Ovary (tissue), 9 donors: ENCODE data around the gene ARHGAP33. TPM values are rescaled to one million over a fixed set of nuclear protein-coding genes. Genes with fewer than 3 reads are reported as not detected.
"Not testable (repeated sequence)": the region's sequence is repeated elsewhere in the genome, so short reads cannot be mapped to it uniquely, and the experiment has no call there.

ENCODE experiments used
- DNase-seq, 5 donors: peaks; one replicate each; pipeline ENCODE4 v3.0.0-alpha.2; 2019 to 2020
- H3K27ac ChIP-seq, 2 donors: fragments of 200-600 bp; one replicate each; pipeline versions ENCODE4 v1.5.1 to v1.8.0; 2019 to 2022
- H3K27me3 ChIP-seq: fragments of 200-600 bp; one replicate; pipeline ENCODE4 v1.8.0; 2022
- H3K36me3 ChIP-seq: fragments of 200-600 bp; sonication (generic); one replicate; pipeline ENCODE4 v1.5.1; 2019
- H3K4me1 ChIP-seq: one replicate; pipeline ENCODE4 v1.8.1; 2013; ENCODE audit warnings: mild to moderate bottlenecking, moderate library complexity; ENCODE audit not compliant: insufficient read depth
- H3K4me3 ChIP-seq: fragments of 200-600 bp; sonication (generic); one replicate; pipeline ENCODE4 v1.5.1; 2017
- H3K9me3 ChIP-seq, 2 donors: fragments of 200-600 bp in 1 of 2; sonication (generic) in 1 of 2; one replicate each; pipeline versions ENCODE4 v1.5.1 to v1.8.1; 2013 to 2019; ENCODE audit warnings: mild to moderate bottlenecking in 1 of 2, moderate library complexity in 1 of 2
- CTCF ChIP-seq, 3 donors: fragments of 450-650 bp in 2 of 3; fragments of 200-600 bp in 1 of 3; IDR thresholded peaks; one replicate each; pipeline versions ENCODE4 v1.5.1 to v1.8.0; 2016 to 2022; ENCODE audit warnings: antibody characterized with exemption in 3 of 3, mild to moderate bottlenecking in 1 of 3
- EP300 ChIP-seq: sonication (generic); formaldehyde crosslinking; IDR thresholded peaks from one replicate; pipeline ENCODE4 v1.6.1; 2017; ENCODE audit warnings: antibody characterized with exemption
- POLR2A ChIP-seq: fragments of 450-650 bp; IDR thresholded peaks from one replicate; pipeline ENCODE4 v1.6.1; 2017; ENCODE audit warnings: antibody characterized with exemption, mild to moderate bottlenecking, moderate library complexity
- WGBS, 3 donors: extraction: QIAGEN DNeasy Blood & Tissue Kit in 1 of 3; methylation state at CpG; one replicate each; pipeline versions ENCODE4 v1.1.5 to v1.1.7; 2013 to 2017; 5-methylcytosine and 5-hydroxymethylcytosine counted together
- intact Hi-C, 4 donors: fragments of 100-400 bp; cut with DNase I; formaldehyde crosslinking; loops; one replicate each; pipeline versions ENCODE4 v1.11.0 to v1.15.1; 2022 to 2023
- polyA plus RNA-seq, 2 donors: library from polyadenylated mRNA; stranded (reverse); fragments of 200-250 nt in 1 of 2; fragments of 350-450 nt in 1 of 2; fragmentation: Illumina TruSeq in 1 of 2; extraction: RNeasy Lipid Tissue Mini Kit (QIAGEN cat#74804) in 1 of 2; gene quantifications; one replicate each; pipeline ENCODE4 v1.2.3, GENCODE V29; 2013 to 2014
- total RNA-seq, 7 donors: library from RNA; depleted of rRNA in 2 of 7; stranded (reverse); fragments of >200 nt in 2 of 7; fragmentation: NEBNext Ultra II Directional in 3 of 7; extraction: Animal tissue kit (Norgen Biotek cat#: 25700) in 3 of 7; gene quantifications; one replicate each; pipeline versions ENCODE4 v1.1.0 to v1.2.4, GENCODE V29; 2016 to 2023
- donor health status: DM: no; HTN: no; CAD: no; lungs with moderate emphysema.
- donor health status: DM: no; HTN: no; CAD: no.
- donor health status: Bipolar disorder and iron deficiency.
- donor health status: DM: yes; HTN: yes; CAD: no.
- donor health status: DM: no; HTN: no; CAD: no.
- donor health status: DM: yes; HTN: yes; CAD: no.

ARHGAP33 gene
- total and polyA plus RNA-seq, 9 donors = 0.95 to 52.7 (median 32.7) TPM

- Histone ChIP-seq H3K36me3 (no peaks in the 10 kb centered on the region), H3K9me3 (no peaks in the 10 kb centered on the region), H3K4me1 (no peaks in the 10 kb centered on the region), H3K27me3 (no peaks in the 10 kb centered on the region), H3K4me3 (no peak overlapping the region), H3K27ac (no peak overlapping the region)
- intact Hi-C loops = no loop called here
- TF ChIP-seq EP300 (no peak), CTCF (IDR thresholded peaks at IDR 0.05) (no peak), POLR2A (no peak)
- WGBS, 3 donors = 81 to 83% (median 82%) methylated on average over 15 of the region's 15 CpGs
- no peak for DNase-seq
Observed at GRCh38 chr19:35792312-35792711, 16.9 kb downstream of the ARHGAP33 start.

GRCh38 chr19:35792888-35793287, 17.5 kb downstream of the ARHGAP33 start:
- no peak for DNase-seq
- Histone ChIP-seq H3K27ac (no peak overlapping the region), H3K36me3 (no peaks in the 10 kb centered on the region), H3K9me3 (no peaks in the 10 kb centered on the region), H3K4me1 (no peaks in the 10 kb centered on the region), H3K27me3 (no peaks in the 10 kb centered on the region), H3K4me3 (no peak overlapping the region)
- intact Hi-C loops = no loop called here
- WGBS, 3 donors = 69 to 70% (median 69%) methylated on average over 7 to 8 of the region's 8 CpGs
- no peak for TF ChIP-seq EP300

- H3K4me3 ChIP-seq = no peak overlapping the region
- H3K4me1 ChIP-seq = no peaks in the 10 kb centered on the region
- TF ChIP-seq POLR2A (no peak), EP300 (no peak), CTCF (IDR thresholded peaks at IDR 0.05) (no peak)
- no peaks in the 10 kb centered on the region for H3K36me3 ChIP-seq
- WGBS, 3 donors = 73 to 83% (median 77%) methylated on average over 7 of the region's 7 CpGs
- H3K27me3 ChIP-seq = no peaks in the 10 kb centered on the region
- intact Hi-C loops = no loop called here
- H3K27ac ChIP-seq = no peak overlapping the region
- DNase-seq = no peak
- no peaks in the 10 kb centered on the region for H3K9me3 ChIP-seq
Observed at GRCh38 chr19:35793381-35794165, 18.2 kb downstream of the ARHGAP33 start.

DNA sequence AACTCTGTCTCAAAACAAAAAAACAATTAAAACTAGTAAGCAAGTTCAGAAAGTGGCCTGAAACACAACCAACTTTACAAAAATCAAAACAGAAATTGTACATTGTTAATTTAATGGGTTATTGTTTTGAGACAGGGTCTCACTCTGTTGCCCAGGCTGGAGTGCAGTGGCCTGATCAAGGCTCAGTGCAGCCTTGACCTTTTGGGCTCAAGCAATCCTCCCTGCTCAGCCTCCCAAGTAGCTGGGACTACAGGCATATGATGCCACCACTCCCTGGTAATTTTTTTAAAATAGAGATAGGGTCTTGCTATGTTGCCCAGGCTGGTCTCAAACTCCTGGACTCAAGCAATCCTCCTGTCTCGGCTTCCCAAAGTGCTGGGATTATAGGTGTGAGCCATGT, 20.2 kb downstream of the ARHGAP33 start:
- not testable (repeated sequence) for H3K27me3 ChIP-seq, DNase-seq

DNA sequence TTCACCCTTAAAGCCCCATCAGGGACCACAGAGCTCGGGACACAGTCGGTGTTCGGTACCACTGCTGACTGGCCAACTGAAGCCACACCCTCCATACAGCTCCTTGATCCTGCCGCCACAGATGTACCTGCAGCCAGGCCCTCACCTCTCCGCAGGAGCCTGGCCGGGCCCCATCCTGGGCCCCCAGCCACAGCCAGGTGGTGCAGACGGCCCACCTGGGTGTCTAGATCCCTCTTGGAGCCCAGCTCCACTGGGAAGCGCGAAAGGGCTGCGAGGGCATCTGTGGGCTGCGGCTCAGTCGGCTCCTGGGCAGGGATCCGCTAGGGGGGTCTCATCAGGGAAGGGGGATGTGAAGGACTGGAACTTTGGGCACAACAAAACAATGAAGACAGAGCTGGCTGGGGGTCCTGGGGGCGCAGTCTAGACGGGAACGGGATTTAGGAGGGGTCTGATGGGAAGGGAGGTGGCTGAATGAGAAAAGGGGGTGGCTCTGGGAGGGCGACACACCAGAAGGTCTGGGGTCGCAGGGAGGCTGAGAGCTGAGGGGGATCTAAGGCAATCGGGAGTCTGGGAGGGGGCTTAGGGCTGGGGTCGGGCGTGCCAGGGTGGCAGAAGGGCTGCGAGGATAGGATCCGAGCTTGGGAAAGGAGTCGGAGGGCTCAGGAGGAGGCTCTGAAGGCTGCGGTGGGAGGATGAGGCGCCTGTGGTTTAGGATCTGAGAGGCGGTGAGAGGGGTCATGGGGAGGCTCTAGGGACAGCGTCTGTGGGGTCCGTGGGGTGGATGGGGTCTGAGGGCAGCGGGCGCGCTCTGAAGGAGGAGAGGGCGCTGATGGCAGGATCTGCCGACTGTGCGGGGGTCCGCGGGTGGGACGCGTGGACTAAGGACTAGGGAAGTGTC, 21.5 kb downstream of the ARHGAP33 start:
- Histone ChIP-seq H3K9me3 (no peaks in the 10 kb centered on the region), H3K4me1 (no peaks in the 10 kb centered on the region), H3K27me3 (no peaks in the 10 kb centered on the region), H3K36me3 (no peaks in the 10 kb centered on the region), H3K4me3 (no peak overlapping the region), H3K27ac (no peak overlapping the region)
- WGBS, 3 donors = 9 to 16% (median 14%) methylated on average over 39 of the region's 39 CpGs
- no peak for TF ChIP-seq POLR2A
- no peak for TF ChIP-seq CTCF (IDR thresholded peaks at IDR 0.05)
- no peak for TF ChIP-seq EP300
- no peak for DNase-seq
- intact Hi-C loops = no loop called here

More for the DNA sequence above, 20.2 kb downstream of the ARHGAP33 start:
- 80 to 92% (median 88%) methylated on average over 1 of the region's 1 CpG for WGBS, 3 donors
- H3K36me3 ChIP-seq, H3K4me3 ChIP-seq, H3K4me1 ChIP-seq, H3K27ac ChIP-seq, intact Hi-C loops, H3K9me3 ChIP-seq: not testable (repeated sequence)
